Neural cell (in vitro differentiated cells): ENCODE results near the gene SNCA.

Experiments used
- EP300 ChIP-seq: fragments of 450-650 bp; conservative IDR thresholded peaks from 2 replicates; pipeline ENCODE4 v1.6.1; 2014; ENCODE audit warnings: antibody characterized with exemption, mild to moderate bottlenecking, moderate library complexity; ENCODE audit not compliant: poor library complexity, severe bottlenecking
- EZH2 ChIP-seq: fragments of 200-600, 300-800 bp; shearing (Covaris generic), sonication (generic); IDR thresholded peaks from 2 replicates; pipeline ENCODE4 v1.6.1; 2014; ENCODE audit warnings: antibody characterized with exemption, low read length, borderline replicate concordance, mild to moderate bottlenecking; ENCODE audit not compliant: insufficient read depth, poor library complexity, severe bottlenecking
- MXI1 ChIP-seq: fragments of 450-650 bp; conservative IDR thresholded peaks from 2 replicates; pipeline ENCODE4 v1.6.1; 2014; ENCODE audit warnings: antibody characterized with exemption, mild to moderate bottlenecking; ENCODE audit not compliant: poor library complexity, severe bottlenecking
- POLR2AphosphoS5 ChIP-seq: IDR thresholded peaks from 2 replicates; pipeline ENCODE4 v1.6.1; 2012
- RAD21 ChIP-seq: fragments of 450-650 bp; conservative IDR thresholded peaks from 2 replicates; pipeline ENCODE4 v1.6.1; 2014; ENCODE audit warnings: antibody characterized with exemption, mild to moderate bottlenecking, moderate library complexity
- TF ChIP-seq, protein P1 (sequence below): fragments of 450-650 bp; IDR thresholded peaks from 2 replicates; pipeline ENCODE4 v1.5.1; 2014; ENCODE audit warnings: antibody characterized with exemption, mild to moderate bottlenecking, moderate library complexity; ENCODE audit not compliant: poor library complexity, severe bottlenecking

DNA sequence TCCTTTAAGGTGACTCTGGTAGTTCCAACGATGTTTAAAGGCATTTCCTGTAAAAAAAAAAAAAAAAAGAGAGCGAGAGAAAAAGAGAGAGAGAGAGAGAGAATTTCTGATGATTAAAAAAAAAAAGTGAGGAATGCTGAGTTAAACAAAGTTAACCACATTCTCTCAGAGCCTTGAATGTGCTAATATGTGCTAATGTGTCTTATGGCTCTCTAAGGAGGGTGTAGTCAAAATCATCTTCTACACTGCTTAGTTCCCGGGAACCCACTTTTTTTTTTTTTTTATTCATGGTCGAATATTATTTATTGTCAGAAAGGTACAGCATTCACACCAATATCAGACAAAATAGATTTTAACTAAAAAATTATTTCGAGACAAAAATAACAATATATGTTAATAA lies 111.7 kb downstream of the SNCA start:
- TF ChIP-seq EP300, result no peak
- TF ChIP-seq, protein P1, sequence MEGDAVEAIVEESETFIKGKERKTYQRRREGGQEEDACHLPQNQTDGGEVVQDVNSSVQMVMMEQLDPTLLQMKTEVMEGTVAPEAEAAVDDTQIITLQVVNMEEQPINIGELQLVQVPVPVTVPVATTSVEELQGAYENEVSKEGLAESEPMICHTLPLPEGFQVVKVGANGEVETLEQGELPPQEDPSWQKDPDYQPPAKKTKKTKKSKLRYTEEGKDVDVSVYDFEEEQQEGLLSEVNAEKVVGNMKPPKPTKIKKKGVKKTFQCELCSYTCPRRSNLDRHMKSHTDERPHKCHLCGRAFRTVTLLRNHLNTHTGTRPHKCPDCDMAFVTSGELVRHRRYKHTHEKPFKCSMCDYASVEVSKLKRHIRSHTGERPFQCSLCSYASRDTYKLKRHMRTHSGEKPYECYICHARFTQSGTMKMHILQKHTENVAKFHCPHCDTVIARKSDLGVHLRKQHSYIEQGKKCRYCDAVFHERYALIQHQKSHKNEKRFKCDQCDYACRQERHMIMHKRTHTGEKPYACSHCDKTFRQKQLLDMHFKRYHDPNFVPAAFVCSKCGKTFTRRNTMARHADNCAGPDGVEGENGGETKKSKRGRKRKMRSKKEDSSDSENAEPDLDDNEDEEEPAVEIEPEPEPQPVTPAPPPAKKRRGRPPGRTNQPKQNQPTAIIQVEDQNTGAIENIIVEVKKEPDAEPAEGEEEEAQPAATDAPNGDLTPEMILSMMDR, result no peak
- no peak for TF ChIP-seq MXI1
- no peak for TF ChIP-seq EZH2
- TF ChIP-seq POLR2AphosphoS5, result no peak
- no peak for TF ChIP-seq RAD21
